OCI-LY7 (cell line): Measurements from ENCODE around the gene GNA15.

Experiments used
- EZH2phosphoT487 ChIP-seq: fragments of 200-600 bp; sonication (generic); IDR thresholded peaks from 2 replicates; pipeline ENCODE4 v1.6.1; 2018; ENCODE audit warnings: low read depth, borderline replicate concordance, mild to moderate bottlenecking, mixed run types, antibody characterized with exemption, low read length, moderate library complexity, mixed read lengths
- TF ChIP-seq, protein P1 (sequence below): fragments of 200-600 bp; sonication (generic); conservative IDR thresholded peaks from 2 replicates; pipeline ENCODE4 v1.5.1; 2014; ENCODE audit warnings: mild to moderate bottlenecking, antibody characterized with exemption, low read length, moderate library complexity, mixed read lengths

DNA sequence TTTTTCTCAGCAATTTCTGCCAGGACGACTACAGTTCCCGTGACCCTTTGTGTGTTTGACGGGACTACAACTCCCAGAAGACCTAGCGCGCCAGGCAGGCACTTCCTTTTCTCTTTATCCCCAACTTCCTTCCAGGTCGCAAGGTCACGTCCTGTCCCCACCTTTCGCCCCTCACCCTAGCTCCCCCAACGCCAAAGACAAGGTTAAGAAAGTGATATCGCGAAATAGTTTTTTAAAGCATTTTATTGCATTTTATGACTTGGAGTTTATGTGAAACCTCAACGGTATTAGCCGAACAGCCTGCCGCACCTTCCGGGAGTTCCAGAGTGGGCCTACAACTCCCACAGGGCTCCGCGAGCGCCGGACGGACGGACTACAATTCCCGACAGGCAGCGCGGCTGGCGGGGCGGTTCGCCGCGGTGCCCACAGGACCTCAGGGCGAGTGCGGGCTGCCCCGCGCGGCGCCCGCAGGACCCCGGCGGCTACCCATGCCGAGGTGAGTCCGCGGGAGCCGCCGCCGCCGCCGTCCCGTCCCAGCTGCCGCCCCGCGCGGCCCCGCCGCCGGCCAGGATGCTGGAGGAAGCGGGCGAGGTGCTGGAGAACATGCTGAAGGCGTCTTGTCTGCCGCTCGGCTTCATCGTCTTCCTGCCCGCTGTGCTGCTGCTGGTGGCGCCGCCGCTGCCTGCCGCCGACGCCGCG is 49.8 kb downstream of the GNA15 start, which contains the start of gene NCLN:
- TF ChIP-seq, protein P1, sequence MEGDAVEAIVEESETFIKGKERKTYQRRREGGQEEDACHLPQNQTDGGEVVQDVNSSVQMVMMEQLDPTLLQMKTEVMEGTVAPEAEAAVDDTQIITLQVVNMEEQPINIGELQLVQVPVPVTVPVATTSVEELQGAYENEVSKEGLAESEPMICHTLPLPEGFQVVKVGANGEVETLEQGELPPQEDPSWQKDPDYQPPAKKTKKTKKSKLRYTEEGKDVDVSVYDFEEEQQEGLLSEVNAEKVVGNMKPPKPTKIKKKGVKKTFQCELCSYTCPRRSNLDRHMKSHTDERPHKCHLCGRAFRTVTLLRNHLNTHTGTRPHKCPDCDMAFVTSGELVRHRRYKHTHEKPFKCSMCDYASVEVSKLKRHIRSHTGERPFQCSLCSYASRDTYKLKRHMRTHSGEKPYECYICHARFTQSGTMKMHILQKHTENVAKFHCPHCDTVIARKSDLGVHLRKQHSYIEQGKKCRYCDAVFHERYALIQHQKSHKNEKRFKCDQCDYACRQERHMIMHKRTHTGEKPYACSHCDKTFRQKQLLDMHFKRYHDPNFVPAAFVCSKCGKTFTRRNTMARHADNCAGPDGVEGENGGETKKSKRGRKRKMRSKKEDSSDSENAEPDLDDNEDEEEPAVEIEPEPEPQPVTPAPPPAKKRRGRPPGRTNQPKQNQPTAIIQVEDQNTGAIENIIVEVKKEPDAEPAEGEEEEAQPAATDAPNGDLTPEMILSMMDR = no peak
- TF ChIP-seq EZH2phosphoT487 = no peak
